C4-2B (cell line): ENCODE results near the gene WDR88.
A peak's percentile ranks its signal among the peaks of the same experiment; 100 is the strongest.

ENCODE experiments used
- H3K27ac ChIP-seq: fragments of 450-650 bp; 2 replicates; pipeline ENCODE4 v1.5.1; 2017
- ZFX ChIP-seq: fragments of 450-650 bp; IDR thresholded peaks from 2 replicates; pipeline ENCODE4 v1.6.1; 2017
- TF ChIP-seq, protein P1 (sequence below): fragments of 450-650 bp; conservative IDR thresholded peaks from 2 replicates; pipeline ENCODE4 v1.5.1; 2017; ENCODE audit warnings: mild to moderate bottlenecking

Gene WDR88

DNA sequence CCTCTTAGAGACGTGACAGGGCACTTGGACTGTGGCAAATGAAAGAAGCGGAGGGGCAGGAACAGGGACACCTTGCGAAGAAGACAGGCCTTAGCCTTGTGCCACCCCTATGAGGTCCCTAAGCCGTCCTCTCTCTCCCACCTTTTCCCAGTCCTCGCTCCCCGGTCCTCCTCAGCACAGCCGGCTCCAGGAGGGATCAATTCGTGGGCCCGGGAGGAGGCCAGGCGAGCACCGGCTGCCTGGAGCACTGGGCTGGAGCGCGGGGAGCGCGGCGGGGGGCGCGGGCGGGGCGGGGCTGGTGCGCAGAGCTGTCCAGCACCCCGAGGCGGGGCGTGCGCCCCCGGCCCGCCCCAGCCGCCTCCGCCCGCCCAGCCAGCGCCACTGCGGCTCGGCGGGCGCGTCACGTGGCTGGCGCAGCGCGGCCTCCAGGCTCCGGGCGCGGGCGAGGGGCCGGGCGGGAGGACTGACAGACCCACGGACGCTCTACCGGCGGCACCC, 62.0 kb downstream of the WDR88 start, which contains the start of gene LRP3:
Gene LRP3, plus strand, starts transcription at position 466 of the 498 bp plus-strand sequence. CDS start 456 bp downstream, outside the sequence.
- TF ChIP-seq, protein P1, sequence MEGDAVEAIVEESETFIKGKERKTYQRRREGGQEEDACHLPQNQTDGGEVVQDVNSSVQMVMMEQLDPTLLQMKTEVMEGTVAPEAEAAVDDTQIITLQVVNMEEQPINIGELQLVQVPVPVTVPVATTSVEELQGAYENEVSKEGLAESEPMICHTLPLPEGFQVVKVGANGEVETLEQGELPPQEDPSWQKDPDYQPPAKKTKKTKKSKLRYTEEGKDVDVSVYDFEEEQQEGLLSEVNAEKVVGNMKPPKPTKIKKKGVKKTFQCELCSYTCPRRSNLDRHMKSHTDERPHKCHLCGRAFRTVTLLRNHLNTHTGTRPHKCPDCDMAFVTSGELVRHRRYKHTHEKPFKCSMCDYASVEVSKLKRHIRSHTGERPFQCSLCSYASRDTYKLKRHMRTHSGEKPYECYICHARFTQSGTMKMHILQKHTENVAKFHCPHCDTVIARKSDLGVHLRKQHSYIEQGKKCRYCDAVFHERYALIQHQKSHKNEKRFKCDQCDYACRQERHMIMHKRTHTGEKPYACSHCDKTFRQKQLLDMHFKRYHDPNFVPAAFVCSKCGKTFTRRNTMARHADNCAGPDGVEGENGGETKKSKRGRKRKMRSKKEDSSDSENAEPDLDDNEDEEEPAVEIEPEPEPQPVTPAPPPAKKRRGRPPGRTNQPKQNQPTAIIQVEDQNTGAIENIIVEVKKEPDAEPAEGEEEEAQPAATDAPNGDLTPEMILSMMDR: no peak
- TF ChIP-seq ZFX: no peak
- peak within 1 kb of the TSS; percentile 82 for H3K27ac ChIP-seq

GRCh38 chr19:33194532-33194885, 62.6 kb downstream of the WDR88 start:
- peak overlapping the region; percentile 82 for H3K27ac ChIP-seq
- no peak for TF ChIP-seq ZFX
- TF ChIP-seq, protein P1: no peak

DNA sequence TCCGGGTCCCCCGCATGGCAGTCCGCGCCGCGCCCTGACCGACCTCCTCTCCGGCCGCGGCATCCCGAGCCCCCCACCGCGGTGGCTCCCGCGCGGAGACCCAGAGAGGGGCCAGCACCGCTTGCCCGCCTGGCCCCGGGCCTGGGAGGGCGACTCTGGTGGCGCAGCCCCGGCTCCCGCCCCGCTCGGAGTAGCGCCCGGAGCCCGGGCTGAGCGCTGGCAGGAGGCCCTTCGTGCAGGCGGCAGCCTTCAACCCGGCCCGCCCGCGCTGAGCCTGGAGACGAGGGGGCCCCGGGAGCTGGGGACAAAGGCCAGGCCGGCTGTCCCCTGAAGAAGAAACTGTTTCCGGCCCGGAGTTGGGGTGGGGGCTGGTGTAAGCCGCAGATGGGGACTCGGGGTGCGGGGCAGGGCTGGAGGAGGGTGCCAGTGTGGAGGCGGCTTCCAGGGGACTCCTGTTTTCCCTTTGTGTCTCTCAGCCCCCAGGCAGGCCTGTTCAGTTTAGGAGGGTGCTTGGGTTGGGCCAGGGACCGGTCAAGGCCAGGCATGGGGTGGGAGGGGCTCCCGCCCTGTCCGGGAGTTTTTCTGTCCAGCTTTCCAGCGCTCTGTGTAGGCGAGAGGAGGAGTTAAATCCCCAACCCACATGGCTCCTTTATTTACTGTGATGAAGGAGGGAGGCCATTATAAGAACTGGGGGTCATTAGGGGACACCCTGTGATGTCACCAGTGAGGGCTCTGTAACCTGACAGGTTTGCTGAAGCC, 63.2 kb downstream of the WDR88 start:
- TF ChIP-seq, protein P1: no peak
- peak; percentile 93 for TF ChIP-seq ZFX
- peak overlapping the region; percentile 82 for H3K27ac ChIP-seq

- TF ChIP-seq ZFX: no peak
- TF ChIP-seq, protein P1: no peak
- peak overlapping the region; percentile 82 for H3K27ac ChIP-seq
These were observed 63.9 kb downstream of the WDR88 start for GRCh38 chr19:33195645-33196347.

- no peak overlapping the region for H3K27ac ChIP-seq
- no peak for TF ChIP-seq ZFX
- TF ChIP-seq, protein P1: no peak
These were observed 64.7 kb downstream of the WDR88 start for GRCh38 chr19:33196446-33197193.

- no peak for TF ChIP-seq ZFX
- TF ChIP-seq, protein P1: no peak
- no peak overlapping the region for H3K27ac ChIP-seq
These were observed 65.7 kb downstream of the WDR88 start for GRCh38 chr19:33197591-33198000.

DNA sequence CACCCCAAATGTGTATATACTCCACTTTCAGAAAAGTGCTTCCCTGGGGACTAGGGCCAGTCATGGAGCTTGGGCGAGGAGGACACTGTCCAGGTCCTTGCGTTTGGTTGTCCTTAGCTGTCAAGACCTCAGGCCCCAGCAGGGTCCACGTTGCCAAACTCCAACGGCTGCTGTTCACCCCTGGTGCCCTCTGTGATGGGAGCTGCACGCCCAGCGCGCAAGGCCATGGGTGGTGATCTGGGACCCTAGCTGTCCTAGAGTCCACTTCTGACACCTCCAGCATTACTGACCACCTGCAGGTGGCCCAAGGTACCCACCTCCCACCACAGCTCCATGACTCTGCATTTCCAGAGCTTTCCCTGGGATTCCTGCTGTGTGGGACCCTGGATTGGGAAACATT, 66.3 kb downstream of the WDR88 start:
- TF ChIP-seq ZFX: no peak
- TF ChIP-seq, protein P1: no peak
- H3K27ac ChIP-seq: no peak overlapping the region
